ENCODE data around the gene NECAB2. TPM values are rescaled to one million over a fixed set of nuclear protein-coding genes. Genes with fewer than 3 reads are reported as not detected.

The NECAB2 gene
- total and polyA plus RNA-seq, 2 donors = 0.20 to 1.0 TPM

GRCh38 chr16:84032458-84033178 is 64.6 kb downstream of the NECAB2 start:
- H3K36me3 ChIP-seq (ENCODE audit: insufficient read depth) = no peaks in the 10 kb centered on the region
- H3K4me3 ChIP-seq (ENCODE audit: low read depth, low read length) = no peak overlapping the region
- H3K27ac ChIP-seq (ENCODE audit: low read depth) = no peak overlapping the region
- WGBS = 73% methylated on average over 15 of the region's 15 CpGs
- no peaks in the 10 kb centered on the region for H3K4me1 ChIP-seq (ENCODE audit: insufficient read depth)
- no peak for DNase-seq (ENCODE audit: extremely low spot score)

DNA sequence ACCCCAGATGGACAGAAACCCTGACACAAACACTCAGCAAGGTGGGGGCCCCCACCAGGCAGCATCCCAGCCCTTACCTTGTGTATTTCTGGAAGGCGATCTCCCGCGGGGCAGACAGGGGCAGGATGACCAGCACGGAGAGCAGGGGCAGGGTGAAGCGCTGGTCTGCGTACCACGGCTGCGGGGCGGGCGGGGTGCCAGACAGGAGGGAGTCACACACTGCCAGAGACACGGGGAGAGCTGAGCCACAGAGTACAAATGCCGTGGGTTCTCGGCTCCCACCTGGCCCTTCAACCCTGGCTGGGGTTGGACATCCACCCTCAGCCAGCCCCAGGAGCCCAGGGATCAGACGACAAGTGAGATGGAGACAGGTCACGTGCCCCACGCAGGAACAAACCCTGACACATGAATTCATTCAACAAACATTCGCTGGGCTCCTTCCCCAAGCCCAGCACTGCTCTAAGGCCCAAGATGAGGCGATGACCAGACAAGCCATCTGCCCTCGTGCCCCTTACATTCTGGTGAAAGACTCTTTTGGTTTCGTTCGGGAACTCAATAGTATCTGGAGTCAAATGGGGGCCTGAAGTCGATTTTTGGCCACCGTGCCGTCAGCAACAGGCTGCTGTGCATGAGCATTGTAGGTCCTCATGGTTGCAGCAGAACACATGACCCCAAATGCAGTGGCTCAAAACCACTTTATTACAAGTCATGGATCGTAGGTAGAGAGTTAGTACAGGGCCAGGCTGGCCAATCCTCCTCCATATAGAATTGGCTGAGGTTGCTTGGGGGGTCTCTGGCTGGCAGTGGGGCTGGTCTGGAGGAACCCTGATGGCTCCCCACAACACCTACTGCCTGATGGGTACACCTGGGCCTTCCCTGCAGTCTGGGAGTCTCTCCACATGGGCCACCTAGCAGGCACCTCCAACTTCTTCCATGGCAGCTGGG is 65.5 kb downstream of the NECAB2 start:
- Histone ChIP-seq H3K4me3 (ENCODE audit: low read depth, low read length) (no peak overlapping the region), H3K27ac (ENCODE audit: low read depth) (no peak overlapping the region), H3K36me3 (ENCODE audit: insufficient read depth) (no peaks in the 10 kb centered on the region), H3K4me1 (ENCODE audit: insufficient read depth) (no peaks in the 10 kb centered on the region)
- 79% methylated on average over 25 of the region's 25 CpGs for WGBS
- no peak for DNase-seq (ENCODE audit: extremely low spot score)

DNA sequence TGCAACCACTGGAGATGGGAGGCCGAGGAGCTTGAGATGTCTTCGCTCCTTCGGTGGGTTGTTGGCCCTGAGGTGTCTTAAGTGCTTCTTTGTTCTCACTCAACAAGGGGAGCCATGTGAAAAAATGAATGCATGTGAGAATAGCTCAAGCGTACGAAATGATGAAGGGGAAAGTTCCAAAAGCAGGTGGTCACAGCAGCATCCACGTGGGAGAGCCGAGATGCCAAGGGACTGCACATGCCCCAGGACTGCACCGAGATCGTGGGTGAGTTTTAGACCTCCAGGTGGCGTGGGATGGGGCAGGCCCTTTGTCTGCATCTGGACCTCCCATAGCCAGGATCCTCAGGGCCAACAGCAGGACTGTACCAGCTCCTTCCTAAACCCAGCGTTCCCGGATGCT is 66.5 kb downstream of the NECAB2 start:
- Histone ChIP-seq H3K4me1 (ENCODE audit: insufficient read depth) (no peaks in the 10 kb centered on the region), H3K4me3 (ENCODE audit: low read depth, low read length) (no peak overlapping the region), H3K36me3 (ENCODE audit: insufficient read depth) (no peaks in the 10 kb centered on the region), H3K27ac (ENCODE audit: low read depth) (no peak overlapping the region)
- 94% methylated on average over 12 of the region's 12 CpGs for WGBS
- DNase-seq (ENCODE audit: extremely low spot score) = no peak

GRCh38 chr16:84036131-84036530 is 68.1 kb downstream of the NECAB2 start:
- no peak for DNase-seq (ENCODE audit: extremely low spot score)
- Histone ChIP-seq H3K4me3 (ENCODE audit: low read depth, low read length) (no peak overlapping the region), H3K27ac (ENCODE audit: low read depth) (no peak overlapping the region), H3K4me1 (ENCODE audit: insufficient read depth) (no peaks in the 10 kb centered on the region), H3K36me3 (ENCODE audit: insufficient read depth) (no peaks in the 10 kb centered on the region)
- 87% methylated on average over 3 of the region's 3 CpGs for WGBS

DNA sequence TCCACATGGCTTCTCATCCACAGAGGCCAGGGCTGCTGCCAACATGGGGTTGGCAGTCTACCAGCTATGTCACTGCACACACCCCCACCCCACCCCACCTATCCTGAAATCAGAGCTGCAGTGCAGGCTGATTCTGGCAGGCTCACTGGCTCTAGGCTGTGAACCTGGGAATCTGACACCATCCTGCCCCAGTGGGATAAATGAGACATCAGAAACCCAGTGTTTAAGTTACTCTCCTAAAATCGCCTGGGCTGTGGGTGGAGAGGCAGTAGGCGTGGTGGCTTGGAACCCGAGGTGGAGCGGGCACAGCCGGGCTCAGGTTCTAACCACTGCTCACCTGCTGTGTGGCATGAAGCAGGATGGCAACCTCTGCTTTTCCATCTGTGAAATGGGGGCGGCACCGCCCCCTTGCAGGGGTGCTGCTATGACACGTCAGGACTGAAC is 69.0 kb downstream of the NECAB2 start:
- Histone ChIP-seq H3K4me1 (ENCODE audit: insufficient read depth) (no peaks in the 10 kb centered on the region), H3K27ac (ENCODE audit: low read depth) (no peak overlapping the region), H3K4me3 (ENCODE audit: low read depth, low read length) (no peak overlapping the region), H3K36me3 (ENCODE audit: insufficient read depth) (no peaks in the 10 kb centered on the region)
- no peak for DNase-seq (ENCODE audit: extremely low spot score)
- 93% methylated on average over 8 of the region's 8 CpGs for WGBS

GRCh38 chr16:84038469-84038868 is 70.4 kb downstream of the NECAB2 start:
- H3K27ac ChIP-seq (ENCODE audit: low read depth) = no peak overlapping the region
- no peaks in the 10 kb centered on the region for H3K36me3 ChIP-seq (ENCODE audit: insufficient read depth)
- WGBS = 94% methylated on average over 12 of the region's 12 CpGs
- H3K4me3 ChIP-seq (ENCODE audit: low read depth, low read length) = no peak overlapping the region
- no peak for DNase-seq (ENCODE audit: extremely low spot score)
- no peaks in the 10 kb centered on the region for H3K4me1 ChIP-seq (ENCODE audit: insufficient read depth)

DNA sequence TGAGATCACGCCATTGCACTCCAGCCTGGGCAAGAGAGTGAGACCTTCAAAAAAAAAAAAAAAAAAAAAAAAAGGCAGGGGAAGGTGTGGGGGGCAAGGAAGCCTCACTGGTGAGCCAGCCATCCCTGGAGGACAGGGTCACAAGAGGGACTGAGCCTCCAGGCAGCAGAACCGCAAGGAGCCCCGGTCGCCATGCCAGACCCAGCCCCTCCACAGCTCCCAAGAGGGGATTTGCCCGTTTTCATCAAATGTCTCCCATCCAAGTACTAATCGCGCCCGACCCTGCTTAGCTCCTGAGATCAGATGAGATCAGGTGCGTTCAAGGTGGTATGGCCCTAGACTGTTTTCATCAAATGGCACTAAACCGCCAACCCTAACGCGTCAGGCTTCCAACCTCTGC is 71.7 kb downstream of the NECAB2 start:
- no peak overlapping the region for H3K27ac ChIP-seq (ENCODE audit: low read depth)
- H3K4me1 ChIP-seq (ENCODE audit: insufficient read depth) = no peaks in the 10 kb centered on the region
- no peaks in the 10 kb centered on the region for H3K36me3 ChIP-seq (ENCODE audit: insufficient read depth)
- no peak for DNase-seq (ENCODE audit: extremely low spot score)
- WGBS = 91% methylated on average over 12 of the region's 12 CpGs
- no peak overlapping the region for H3K4me3 ChIP-seq (ENCODE audit: low read depth, low read length)

- no peaks in the 10 kb centered on the region for H3K4me1 ChIP-seq (ENCODE audit: insufficient read depth)
- no peaks in the 10 kb centered on the region for H3K36me3 ChIP-seq (ENCODE audit: insufficient read depth)
- H3K27ac ChIP-seq (ENCODE audit: low read depth) = no peak overlapping the region
- 72% methylated on average over 14 of the region's 14 CpGs for WGBS
- DNase-seq (ENCODE audit: extremely low spot score) = no peak
- no peak overlapping the region for H3K4me3 ChIP-seq (ENCODE audit: low read depth, low read length)
Observed at GRCh38 chr16:84040226-84040822, 72.3 kb downstream of the NECAB2 start.

DNA sequence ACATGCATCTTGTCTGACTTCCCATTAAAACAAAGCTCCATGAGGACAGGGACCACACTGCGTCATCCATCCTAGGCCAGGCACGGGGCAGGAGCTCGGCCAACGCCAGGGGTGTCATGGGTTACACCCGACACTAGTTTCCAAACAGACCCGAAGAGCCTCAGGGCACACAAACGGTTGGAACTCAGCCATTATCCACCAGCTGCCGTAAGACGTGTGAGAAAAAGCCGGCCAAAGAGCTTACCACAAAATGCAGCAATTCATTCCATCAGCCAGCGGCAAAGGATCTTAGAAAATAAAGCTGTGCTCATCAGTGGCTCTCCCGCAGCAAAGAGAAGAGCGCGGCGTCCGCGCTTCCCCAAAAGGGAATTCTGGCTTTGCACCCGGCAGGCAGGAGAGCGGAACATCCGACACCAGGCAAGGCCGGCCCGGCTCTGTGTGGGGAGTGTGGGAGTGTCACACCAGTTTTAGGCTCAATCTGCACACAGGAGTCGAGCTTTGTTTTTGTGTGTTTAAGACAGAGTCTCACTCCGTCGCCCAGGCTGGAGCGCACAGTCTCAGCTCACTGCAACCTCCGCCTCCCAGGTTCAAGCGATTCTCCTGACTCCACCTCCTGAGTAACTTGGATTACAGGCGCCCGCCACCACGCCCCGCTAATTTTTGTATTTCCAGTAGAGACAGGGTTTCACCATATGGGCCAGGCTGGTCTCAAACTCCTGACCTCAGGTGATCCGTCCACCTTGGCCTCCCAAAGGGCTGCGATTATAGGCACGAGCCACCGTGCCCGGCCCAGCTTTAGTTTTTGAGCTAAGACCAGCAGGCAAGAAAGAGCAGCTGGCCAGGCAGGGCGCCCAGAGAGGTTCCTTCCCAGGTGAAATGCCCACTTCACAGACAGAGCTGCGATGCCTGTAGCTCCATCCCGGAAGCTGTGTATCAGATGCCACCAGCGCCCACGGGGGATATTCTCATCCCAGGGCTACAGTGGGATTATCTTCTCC is 73.1 kb downstream of the NECAB2 start:
- no peak overlapping the region for H3K4me3 ChIP-seq (ENCODE audit: low read depth, low read length)
- DNase-seq (ENCODE audit: extremely low spot score) = no peak
- WGBS = 81% methylated on average over 42 of the region's 42 CpGs
- no peaks in the 10 kb centered on the region for H3K4me1 ChIP-seq (ENCODE audit: insufficient read depth)
- no peak overlapping the region for H3K27ac ChIP-seq (ENCODE audit: low read depth)
- no peaks in the 10 kb centered on the region for H3K36me3 ChIP-seq (ENCODE audit: insufficient read depth)

DNA sequence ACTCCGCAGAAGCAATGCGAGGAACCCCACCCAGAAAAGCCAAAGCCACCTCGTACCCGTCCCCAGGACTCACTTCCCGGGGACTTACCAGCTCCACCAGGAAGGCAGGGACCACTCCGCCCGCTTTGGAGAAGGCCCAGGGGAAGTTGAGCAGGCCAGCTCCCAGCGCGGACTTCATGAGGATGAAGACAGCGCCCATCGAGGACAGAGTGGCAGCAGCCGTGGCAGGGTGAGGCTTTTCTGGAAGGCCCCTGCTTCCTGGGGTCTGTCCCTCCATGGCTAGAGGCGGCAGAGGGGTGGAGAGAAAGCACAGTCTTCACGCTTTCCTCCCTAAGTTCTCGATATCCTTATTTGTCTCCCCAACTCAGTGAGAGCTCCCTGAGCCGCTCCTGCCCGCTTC is 73.8 kb downstream of the NECAB2 start:
- H3K27ac ChIP-seq (ENCODE audit: low read depth) = no peak overlapping the region
- no peak for DNase-seq (ENCODE audit: extremely low spot score)
- no peak overlapping the region for H3K4me3 ChIP-seq (ENCODE audit: low read depth, low read length)
- WGBS = 87% methylated on average over 17 of the region's 17 CpGs
- H3K36me3 ChIP-seq (ENCODE audit: insufficient read depth) = no peaks in the 10 kb centered on the region
- no peaks in the 10 kb centered on the region for H3K4me1 ChIP-seq (ENCODE audit: insufficient read depth)

GRCh38 chr16:84042308-84042878 is 74.3 kb downstream of the NECAB2 start, which contains the start of gene SLC38A8:
SLC38A8 (minus strand) TSS chr16:84042795; CDS start chr16:84042157, 638 bp downstream.
- no peak for DNase-seq (ENCODE audit: extremely low spot score)
- WGBS = 66% methylated on average over 9 of the region's 9 CpGs

DNA sequence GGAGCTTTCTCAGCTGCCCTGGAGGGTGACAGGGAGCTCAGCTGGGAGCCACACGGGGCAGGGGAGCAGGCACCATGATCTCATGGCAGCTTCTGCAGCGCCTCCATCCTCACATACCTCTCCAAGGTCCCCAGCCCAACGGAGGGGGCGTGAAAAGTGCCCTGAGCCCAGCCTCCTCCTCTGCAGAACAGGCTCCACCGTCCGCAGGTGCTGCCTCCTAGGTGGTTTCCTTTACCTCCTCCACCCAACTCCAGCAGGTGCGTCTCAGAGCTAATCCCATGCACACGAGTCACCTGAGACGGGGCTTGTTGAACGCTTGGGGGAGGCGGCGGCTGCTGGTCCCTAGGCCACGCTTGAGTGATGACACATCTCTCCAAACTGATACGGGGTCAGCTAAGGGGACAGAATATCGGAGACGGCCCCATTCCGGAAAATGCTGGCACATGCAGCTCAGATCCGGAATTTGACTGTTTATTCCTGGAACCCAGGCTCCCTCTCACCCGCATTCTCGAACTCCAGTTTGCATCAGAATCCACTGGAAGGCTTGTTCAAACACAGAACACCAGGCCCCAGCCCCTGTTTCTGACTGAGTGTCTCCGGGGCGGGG is 74.9 kb downstream of the NECAB2 start:
- Histone ChIP-seq H3K36me3 (ENCODE audit: insufficient read depth) (no peaks in the 10 kb centered on the region), H3K4me1 (ENCODE audit: insufficient read depth) (no peaks in the 10 kb centered on the region), H3K27ac (ENCODE audit: low read depth) (no peak overlapping the region), H3K4me3 (ENCODE audit: low read depth, low read length) (no peak overlapping the region)
- 59% methylated on average over 22 of the region's 22 CpGs for WGBS
- DNase-seq (ENCODE audit: extremely low spot score) = no peak

More at GRCh38 chr16:84042308-84042878, 74.3 kb downstream of the NECAB2 start, which contains the start of gene SLC38A8:
- H3K36me3 ChIP-seq (ENCODE audit: insufficient read depth) = no peaks in the 10 kb centered on the region
- no peak within 1 kb of the TSS for H3K4me3 ChIP-seq (ENCODE audit: low read depth, low read length)
- no peak within 1 kb of the TSS for H3K27ac ChIP-seq (ENCODE audit: low read depth)
- no peaks in the 10 kb centered on the region for H3K4me1 ChIP-seq (ENCODE audit: insufficient read depth)
